ENCODE measurements around the gene ADAM15. TPM values are rescaled to one million over a fixed set of nuclear protein-coding genes. Genes with fewer than 3 reads are reported as not detected.
A peak's percentile ranks its signal among the peaks of the same experiment; 100 is the strongest.

ADAM15 gene
- total RNA-seq, 1 experiment from 2014 or later, result 216 TPM

DNA sequence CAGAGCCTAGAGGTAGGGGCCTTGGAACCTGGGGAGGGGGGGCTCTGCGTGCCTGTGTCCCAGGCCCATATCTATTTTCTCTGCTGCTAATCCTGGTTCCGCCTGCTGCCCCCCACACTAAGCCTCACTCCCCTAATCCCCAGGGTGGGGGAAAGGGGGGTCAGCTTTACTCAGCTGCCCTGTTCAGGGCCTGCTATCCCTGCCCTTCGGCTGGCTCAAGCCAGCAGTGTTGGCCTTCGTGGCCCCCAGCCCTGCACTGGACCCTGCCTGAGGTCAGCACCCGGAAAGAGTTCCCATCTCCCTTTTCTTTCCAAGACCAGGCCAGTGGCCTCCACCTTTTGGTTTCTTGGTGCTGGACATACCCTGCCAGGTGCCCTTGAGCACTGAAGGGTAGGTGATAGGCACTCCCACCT is 40.1 kb upstream of the ADAM15 start:
- no peak for DNase-seq (ENCODE audit: extremely low read depth, low read depth)

DNA sequence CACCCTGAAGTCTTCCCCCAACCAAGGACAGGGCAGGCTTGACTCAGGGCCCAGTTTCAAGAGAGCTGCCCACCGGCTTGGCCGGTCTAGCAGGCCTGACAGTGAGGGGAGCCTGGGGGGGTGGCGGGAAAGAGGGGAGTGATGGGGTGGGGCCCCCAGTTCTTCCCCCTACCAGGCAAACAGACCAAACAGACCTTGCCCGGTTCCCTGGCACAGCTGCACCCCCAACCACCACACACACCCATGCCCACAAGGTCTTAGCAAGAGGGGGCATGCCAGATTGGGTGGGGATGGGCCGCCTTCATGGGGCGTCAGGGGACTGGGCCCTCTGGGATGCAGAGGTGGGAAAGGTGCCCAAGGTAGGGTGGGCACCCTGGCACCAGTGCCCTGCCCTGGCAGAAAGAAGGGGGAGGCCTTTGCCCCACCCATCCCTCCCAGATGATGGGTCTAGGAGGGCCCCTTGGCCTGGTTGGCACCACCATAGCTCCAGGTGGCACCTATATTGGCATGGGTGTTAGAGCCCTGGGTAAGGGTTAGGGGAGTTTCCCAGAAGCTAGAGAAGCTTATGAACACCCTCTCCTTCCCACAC is 39.6 kb upstream of the ADAM15 start:
- no peak for DNase-seq (ENCODE audit: extremely low read depth, low read depth)

DNA sequence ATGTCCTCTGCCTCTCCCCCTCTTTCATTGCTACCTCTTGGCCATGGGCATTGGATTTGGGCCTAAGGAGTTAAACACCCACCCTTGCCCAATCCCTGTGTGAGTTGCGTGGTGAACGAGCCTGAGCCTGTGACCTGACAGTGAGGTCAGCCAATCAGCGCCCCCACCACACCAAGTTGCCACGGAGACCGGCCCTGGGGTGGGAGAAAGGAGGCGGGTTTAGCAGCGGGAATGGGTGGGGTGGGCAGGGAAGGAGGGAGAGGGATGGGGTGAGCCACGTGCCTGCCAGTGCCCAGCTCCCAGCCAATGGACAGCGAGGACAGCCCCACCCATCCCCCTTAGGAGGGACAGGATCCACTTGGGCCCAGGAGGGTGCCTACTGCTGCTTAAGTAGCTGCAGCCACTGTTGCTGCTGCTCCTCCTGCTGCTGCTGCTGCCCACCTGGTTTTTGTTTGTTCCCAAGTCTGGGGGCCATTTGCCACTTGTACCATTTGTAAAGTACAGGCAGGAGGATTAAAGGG is 39.0 kb upstream of the ADAM15 start:
- peak; percentile 59 for DNase-seq (ENCODE audit: extremely low read depth, low read depth)

DNA sequence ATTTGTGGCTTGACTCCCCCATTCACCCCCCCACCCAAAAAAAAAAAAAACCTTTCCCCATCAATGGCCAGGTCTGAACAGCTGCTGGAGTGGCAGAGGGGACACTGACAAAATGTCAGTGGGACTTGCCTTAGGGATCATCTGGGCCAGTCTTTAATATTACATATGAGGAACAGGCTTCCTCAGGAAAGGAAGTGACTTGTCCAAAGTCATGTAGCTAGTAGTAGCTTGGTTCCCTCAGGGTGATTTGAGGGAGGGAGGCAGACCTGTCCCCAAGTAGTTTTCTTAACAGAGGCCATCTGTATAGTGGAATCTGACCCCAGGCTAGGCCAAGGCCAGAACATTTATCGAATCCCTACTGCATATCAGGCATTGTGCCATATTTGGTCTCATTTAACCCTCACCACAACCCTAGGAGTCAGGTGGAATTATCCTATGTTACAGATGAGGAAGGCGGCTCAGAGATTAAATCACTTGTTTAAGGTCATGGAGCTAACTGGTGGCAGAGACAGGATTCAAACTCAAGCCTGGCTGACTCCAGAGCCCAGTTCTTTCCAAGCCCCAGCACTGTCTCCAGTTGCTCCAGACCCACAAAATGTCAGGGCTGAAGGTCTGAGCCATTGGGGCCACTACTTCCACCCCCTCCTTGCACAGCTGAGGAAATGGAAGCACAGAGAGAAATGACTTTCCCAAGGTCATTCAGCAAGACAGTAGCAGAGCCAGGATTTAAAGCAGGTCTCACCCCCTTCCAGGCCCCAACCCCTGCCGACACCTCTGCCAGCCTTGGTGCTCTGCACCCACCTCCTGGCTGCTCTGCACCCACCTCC is 38.1 kb upstream of the ADAM15 start:
- no peak for DNase-seq (ENCODE audit: extremely low read depth, low read depth)

DNA sequence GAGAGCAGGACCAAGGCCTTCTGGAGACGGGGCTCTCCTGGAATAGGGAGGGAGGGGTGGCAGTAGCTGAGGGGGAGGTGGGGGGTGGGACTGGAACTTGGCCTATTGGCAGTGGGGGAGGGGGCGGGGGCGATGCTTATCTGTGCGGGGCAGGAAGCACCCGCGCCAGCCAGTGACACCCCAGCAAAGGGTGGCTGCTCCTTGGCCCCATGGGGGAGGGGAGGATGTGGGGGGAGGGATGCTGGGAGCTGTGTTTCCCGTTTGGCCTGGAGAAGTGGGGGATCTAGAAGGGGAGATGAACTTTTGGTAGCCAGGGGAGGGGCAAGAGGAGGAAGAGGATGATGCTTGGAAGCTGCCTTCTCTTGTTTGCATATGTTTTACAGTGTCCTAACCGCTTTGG is 37.5 kb upstream of the ADAM15 start:
- no peak for DNase-seq (ENCODE audit: extremely low read depth, low read depth)

DNA sequence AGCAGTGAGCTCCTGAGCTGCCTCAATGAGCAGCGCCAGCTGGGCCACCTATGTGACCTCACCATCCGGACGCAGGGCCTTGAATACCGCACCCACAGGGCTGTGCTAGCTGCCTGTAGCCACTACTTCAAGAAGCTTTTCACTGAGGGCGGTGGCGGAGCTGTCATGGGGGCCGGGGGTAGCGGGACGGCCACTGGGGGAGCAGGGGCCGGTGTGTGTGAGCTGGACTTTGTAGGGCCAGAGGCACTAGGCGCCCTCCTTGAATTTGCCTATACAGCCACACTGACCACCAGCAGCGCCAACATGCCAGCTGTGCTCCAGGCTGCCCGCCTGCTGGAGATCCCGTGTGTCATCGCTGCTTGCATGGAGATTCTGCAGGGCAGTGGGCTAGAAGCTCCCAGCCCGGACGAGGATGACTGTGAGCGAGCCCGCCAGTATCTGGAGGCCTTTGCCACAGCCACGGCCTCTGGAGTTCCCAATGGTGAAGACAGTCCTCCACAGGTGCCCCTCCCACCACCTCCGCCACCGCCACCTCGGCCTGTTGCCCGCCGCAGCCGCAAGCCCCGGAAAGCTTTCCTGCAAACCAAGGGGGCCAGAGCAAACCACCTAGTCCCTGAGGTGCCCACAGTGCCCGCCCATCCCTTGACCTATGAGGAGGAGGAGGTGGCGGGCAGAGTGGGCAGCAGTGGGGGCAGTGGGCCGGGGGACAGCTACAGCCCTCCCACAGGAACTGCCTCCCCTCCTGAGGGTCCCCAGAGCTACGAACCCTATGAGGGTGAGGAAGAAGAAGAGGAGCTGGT is 36.2 kb upstream of the ADAM15 start:
- DNase-seq (ENCODE audit: extremely low read depth, low read depth), result no peak

DNA sequence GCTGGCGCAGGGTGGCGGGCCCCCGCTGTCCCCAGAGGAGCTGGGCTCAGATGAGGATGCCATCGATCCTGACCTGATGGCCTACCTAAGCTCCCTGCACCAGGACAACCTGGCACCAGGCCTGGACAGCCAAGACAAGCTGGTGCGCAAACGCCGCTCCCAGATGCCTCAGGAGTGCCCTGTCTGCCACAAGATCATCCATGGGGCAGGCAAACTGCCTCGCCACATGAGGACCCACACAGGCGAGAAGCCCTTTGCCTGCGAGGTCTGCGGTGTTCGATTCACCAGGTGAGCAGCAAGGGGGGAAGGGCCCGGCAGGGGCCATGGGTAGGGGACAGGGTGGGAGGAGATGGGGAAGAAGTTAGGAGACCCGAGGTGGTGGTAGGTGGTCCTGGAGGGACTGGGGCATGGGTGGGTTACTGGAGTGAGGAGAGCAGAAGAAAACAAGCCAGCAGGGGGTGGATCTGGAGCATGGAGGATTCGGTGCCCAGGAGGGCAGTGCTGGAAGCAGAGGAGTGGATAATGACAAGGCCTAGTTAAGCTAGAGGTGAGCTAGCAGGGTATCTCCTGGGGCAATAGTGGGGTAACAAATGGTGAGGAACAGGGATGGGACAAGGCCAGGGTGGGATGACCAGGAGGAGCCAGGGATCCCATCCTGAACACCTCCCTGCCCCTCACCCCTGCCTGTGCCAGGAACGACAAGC is 35.4 kb upstream of the ADAM15 start:
- DNase-seq (ENCODE audit: extremely low read depth, low read depth), result no peak

DNA sequence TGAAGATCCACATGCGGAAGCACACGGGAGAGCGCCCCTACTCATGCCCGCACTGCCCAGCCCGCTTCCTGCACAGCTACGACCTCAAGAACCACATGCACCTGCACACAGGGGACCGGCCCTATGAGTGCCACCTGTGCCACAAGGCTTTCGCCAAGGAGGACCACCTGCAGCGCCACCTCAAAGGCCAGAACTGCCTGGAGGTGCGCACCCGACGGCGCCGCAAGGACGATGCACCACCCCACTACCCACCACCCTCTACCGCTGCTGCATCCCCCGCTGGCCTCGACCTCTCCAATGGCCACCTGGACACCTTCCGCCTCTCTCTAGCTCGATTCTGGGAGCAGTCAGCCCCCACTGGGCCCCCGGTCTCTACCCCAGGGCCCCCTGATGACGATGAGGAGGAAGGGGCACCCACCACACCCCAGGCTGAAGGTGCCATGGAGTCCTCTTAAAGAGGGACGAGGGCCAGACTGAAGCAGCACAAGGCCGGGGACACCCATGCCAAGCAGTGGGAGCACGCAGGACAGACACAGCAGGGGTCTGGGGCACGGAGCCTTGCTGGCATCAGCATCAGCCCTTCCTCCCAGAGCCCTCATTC is 34.8 kb upstream of the ADAM15 start:
- no peak for DNase-seq (ENCODE audit: extremely low read depth, low read depth)

DNA sequence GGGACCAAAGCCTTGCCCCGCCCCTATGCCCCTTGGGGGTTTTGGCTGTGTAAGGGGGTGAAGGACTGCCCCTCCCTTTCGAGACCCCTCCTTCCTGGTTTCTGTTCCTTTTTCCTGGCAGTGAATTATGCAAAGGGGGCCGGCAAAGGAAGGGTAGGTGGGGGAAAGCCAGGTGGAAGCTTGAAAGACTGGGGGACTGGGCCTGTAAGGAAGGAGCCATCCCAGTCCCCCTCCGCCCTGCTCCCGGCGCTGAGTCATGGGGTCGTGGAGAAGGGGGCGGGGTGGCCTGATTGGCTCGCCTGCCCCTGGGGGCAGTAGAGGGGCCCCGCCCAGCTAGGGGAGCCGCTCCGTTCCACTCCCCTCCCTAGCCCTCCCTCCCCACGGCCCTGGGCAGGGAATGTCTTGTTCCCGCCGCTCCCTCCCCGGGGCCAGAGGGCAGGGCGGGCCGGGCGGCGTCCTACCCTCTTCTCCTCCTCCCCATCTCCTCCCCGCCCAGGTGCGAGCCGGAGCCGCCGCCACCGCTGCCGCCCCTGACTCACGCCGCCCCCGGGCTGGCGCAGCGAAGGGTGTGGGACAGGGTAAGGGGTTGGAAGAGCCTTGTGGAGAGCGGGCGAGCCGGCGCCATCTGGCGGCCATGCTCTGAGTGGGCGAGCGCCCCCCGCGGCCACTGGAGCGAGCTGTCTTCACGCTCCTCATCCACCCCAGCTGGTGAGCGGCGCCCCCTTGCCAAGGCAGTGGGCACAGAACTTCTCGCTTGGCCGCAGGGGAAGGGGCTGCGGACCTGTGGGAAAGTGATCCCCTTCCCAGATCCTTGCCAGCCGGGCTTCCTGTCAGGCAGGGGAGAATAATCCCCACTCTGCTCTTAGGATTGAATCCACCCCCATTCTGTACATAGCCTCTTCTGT is 33.8 kb upstream of the ADAM15 start:
- DNase-seq (ENCODE audit: extremely low read depth, low read depth), result peak; percentile 97

DNA sequence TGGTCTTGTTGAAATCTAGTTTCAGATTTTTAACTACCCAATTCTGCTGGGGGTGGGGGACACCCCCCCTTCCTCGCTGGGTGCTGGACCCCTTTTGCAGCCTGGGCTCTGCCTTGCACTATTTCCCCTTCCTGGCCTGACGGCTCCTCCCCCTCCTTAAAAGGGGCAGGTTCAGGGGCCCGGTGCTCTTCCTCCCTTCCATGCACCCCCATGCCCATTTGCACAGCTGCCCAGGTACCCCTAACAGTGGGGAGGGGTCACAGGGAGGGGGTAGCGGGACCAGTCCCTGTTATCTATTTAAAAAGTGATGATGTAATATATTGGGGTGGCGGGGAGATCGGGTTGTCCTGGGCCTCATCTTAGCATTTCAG is 33.2 kb upstream of the ADAM15 start:
- no peak for DNase-seq (ENCODE audit: extremely low read depth, low read depth)

DNA sequence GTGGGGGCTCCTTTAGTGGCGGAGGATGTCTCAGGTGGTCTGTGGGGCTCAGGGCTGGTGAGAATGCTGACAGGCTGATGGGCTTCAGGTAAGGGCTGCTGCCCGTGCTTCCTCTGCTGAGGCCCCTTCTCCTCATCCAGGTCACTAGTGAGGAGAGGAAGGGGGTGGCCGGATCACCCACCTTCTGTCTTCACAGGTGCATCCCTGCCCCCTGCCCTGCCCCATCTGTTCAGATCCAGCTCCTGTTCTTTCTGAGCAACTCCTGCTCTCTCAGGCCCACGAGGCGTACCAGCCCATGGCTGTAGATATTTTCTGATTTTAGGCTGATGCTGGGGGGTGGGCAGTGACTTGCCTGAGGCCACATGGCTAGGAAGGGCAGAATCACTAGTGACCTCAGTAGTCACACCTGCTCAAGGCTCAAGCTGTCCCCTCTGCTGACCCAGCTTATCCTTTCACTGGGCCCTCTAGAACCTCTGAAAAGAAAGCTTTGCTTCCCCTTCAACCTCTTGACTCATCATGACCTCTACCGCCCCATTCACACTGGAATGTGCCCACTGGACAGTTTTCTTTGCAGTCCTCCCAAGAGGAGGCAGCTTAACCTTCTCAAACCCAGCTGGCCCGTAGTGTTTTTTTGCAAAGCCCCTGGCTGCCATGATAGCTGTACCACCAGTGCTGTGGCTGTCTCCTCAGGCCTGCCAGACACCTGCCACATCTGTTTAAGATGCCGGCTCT is 32.3 kb upstream of the ADAM15 start:
- DNase-seq (ENCODE audit: extremely low read depth, low read depth), result no peak

DNA sequence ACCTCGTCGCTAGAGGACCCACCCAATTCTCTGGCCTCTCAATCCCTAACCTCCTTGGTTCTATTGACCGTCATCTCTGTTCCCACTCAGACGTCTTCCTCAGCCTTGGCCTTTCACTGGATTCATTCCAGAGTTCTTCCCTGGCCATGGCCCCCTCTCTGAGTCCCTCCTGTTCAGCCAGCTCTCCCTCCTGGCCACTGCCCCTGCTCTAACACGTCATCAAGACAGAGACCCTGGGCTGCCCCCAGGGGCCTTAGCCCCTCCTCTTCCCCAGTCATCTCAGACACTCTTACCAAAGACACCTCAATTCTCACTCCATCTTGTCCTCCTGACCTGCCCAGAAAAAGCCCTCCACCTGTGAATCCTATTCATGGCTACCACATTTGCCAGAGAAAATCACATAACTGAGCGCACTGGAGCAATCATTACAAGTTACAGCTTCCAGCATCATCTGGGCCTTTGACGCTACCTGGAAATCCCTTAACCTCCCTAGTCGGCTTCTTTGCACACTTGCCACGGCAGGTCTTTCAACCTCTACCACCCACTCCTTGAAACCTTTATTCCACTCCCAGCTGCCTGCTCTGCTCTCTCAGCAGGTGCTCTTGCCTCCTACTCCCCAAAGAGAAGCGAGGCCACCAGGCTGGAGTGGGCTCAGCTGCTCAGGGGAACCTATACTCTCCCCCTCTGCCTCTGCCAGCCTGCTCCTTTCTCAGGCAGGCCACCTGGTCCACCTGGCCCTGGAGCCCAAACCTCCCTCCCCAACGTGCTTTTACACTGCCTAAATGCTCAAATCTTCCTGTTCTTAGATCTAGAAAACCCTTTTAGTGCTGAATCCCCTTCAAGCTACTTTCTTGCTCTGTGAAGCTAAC is 31.5 kb upstream of the ADAM15 start:
- no peak for DNase-seq (ENCODE audit: extremely low read depth, low read depth)

DNA sequence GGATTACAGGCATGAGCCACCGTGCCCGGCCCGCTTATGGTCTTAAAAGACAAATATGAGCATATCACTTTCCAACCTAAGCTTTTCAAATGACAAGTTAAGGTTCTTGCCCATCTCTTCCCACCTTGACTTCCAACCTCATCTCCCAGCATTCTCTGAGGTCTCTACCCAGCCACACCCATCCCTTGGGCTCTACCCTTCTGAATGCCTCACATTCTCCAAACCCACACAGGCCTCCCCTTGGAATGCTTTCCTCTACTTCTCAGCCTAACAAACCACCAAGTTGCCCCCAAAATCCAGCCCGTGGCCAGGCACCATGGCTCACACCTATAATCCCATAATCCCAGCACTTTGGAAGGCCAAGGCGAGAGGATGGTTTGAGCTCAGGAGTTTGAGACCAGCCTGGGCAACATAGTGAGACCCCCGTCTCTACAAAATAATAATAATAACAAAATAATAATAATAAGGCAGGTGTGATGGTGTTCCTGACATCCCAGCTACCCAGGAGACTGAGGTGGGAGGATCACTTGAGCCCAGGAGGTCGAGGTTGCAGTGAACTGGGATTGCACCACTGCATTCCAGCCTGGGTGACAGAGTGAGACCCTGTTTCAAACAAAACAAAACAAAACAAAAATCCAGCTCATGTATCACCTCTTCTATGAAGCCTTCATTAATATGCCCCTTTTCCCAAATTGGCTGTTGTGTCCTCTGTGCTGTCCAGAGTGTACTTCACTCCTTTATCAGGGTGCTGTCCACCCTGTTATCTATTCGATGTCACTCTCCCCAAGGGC is 28.8 kb upstream of the ADAM15 start:
- DNase-seq (ENCODE audit: extremely low read depth, low read depth), result no peak

DNA sequence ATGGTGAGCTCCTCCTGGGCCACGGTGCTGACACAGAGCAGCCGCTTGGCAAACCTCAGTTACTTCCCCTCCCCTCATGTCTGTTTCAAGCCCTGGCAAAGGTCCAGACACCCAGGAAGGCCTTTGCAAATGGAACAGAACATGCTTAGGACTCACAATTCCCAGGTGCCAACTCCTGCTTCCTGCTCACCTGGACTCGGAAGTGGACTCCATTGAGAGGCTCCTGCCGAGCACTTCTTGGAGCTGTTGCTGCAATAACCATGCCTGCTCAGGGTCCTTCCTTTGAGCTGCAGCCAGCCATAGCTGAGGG is 28.2 kb upstream of the ADAM15 start:
- DNase-seq (ENCODE audit: extremely low read depth, low read depth), result no peak

DNA sequence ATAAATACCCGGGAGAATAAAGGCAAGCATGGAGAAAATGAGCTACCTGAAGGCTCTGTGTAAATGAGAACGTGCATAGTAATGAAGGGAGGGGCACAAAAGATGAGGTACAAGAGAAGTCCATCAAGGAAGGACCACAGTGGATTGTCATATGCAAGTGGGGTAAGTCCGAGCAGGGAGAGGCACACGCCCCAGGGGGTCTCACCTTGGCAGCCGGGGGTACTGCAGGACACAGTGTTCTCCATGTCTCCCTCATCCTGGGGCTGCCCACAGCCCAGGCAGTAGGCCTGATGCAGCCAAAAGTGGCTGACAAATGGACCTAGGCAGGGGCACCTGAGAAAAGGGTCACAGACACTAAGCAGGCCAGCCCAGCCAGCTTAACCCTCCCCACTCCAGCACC is 27.5 kb upstream of the ADAM15 start:
- DNase-seq (ENCODE audit: extremely low read depth, low read depth), result no peak

DNA sequence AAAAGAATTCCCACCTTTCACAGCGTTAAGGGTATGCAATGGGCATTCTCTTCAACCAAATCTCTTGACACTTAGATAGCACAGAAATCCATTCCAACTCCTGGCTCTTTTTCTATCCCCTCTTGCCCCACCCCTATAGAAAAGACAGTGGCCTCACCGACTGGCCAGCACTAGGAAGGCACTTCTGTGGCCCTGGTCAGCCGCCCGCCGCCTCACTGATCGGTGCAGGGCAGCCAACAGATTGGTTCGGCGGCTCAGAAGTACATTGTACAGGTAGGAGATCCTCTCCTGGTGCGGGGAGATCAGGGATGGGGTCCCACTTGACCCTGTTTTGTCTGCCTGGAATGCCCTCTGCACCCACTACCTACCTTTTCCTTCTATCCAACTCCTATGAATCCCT is 26.8 kb upstream of the ADAM15 start:
- no peak for DNase-seq (ENCODE audit: extremely low read depth, low read depth)

DNA sequence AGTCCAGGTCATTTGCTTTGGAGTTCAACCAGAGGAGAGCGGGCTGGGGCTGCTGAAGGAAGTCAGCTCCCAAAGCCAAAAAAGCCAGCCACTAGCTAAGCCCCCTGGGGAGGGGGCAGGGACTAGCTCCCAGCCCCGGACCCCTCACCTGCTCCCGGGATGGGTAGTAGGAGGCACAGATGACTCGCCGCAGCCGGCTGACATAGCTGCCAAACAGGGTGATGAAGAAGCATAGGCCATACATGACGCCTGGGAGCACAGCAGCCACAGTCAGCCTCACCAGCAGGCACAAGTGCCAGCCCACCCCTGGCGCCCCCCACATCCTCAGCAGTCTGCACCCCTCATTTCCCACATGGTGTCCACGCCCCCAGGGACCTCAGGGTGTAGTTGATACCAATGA is 25.0 kb upstream of the ADAM15 start:
- DNase-seq (ENCODE audit: extremely low read depth, low read depth), result no peak

Data from NCI-H460 (cell line).